Measurements from ENCODE around the gene KBTBD12. TPM values are rescaled to one million over a fixed set of nuclear protein-coding genes. Genes with fewer than 3 reads are reported as not detected.

KBTBD12 gene
- total RNA-seq, 1 donor = under 0.01 TPM

- peak overlapping the region; percentile 59 for H3K4me3 ChIP-seq (ENCODE audit: low read depth, low read length)
These were observed 448 bp upstream of the KBTBD12 start for GRCh38 chr3:127914584-127914983.

GRCh38 chr3:127915937-127916493 is 983 bp downstream of the KBTBD12 start:
- TF ChIP-seq, protein P1, sequence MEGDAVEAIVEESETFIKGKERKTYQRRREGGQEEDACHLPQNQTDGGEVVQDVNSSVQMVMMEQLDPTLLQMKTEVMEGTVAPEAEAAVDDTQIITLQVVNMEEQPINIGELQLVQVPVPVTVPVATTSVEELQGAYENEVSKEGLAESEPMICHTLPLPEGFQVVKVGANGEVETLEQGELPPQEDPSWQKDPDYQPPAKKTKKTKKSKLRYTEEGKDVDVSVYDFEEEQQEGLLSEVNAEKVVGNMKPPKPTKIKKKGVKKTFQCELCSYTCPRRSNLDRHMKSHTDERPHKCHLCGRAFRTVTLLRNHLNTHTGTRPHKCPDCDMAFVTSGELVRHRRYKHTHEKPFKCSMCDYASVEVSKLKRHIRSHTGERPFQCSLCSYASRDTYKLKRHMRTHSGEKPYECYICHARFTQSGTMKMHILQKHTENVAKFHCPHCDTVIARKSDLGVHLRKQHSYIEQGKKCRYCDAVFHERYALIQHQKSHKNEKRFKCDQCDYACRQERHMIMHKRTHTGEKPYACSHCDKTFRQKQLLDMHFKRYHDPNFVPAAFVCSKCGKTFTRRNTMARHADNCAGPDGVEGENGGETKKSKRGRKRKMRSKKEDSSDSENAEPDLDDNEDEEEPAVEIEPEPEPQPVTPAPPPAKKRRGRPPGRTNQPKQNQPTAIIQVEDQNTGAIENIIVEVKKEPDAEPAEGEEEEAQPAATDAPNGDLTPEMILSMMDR (IDR thresholded peaks at IDR 0.05; ENCODE audit: insufficient read depth, low read length) = no peak
- DNase-seq (ENCODE audit: low read depth) = no peak
- no peak overlapping the region for H3K4me3 ChIP-seq (ENCODE audit: low read depth, low read length)

More at GRCh38 chr3:127914584-127914983, 448 bp upstream of the KBTBD12 start:
- peak; percentile 6 for DNase-seq (ENCODE audit: low read depth)
- TF ChIP-seq, protein P1 (IDR thresholded peaks at IDR 0.05; ENCODE audit: insufficient read depth, low read length) = no peak

DNA sequence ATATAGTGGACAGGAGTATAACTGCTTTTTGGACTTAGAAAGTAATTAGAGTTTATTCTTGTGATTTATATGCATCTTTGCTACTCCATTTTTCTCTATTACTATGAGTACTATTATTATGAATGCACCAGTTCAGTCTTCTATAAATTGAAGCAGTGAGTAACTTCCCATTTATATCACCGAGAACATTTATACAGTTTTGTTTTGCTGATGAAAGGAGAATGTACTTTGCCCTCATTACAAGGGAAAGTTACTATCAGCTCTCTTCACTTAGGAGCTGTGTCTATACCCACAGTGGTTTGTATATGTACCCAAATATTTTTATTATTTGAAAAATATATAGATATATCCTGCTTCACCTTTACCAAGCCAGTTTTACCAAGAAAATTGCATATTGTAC is 5.7 kb downstream of the KBTBD12 start:
- no peak for DNase-seq (ENCODE audit: low read depth)
- no peak overlapping the region for H3K4me3 ChIP-seq (ENCODE audit: low read depth, low read length)
- TF ChIP-seq, protein P1 (IDR thresholded peaks at IDR 0.05; ENCODE audit: insufficient read depth, low read length) = no peak

DNA sequence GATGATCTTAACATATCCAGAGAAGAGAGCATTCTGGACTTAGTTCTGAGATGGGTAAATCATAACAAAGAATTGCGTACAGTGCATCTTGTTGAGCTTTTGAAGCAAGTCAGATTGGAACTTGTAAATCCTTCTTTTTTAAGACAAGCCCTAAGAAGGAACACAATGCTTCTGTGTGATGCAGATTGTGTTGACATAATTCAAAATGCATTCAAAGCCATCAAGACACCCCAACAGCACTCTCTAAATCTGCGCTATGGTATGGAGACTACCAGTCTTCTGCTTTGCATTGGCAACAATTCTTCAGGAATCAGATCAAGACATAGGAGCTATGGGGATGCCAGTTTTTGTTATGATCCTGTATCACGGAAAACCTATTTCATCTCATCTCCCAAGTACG is 8.6 kb downstream of the KBTBD12 start:
- H3K4me3 ChIP-seq (ENCODE audit: low read depth, low read length) = no peak overlapping the region
- TF ChIP-seq, protein P1 (IDR thresholded peaks at IDR 0.05; ENCODE audit: insufficient read depth, low read length) = no peak
- no peak for DNase-seq (ENCODE audit: low read depth)

DNA sequence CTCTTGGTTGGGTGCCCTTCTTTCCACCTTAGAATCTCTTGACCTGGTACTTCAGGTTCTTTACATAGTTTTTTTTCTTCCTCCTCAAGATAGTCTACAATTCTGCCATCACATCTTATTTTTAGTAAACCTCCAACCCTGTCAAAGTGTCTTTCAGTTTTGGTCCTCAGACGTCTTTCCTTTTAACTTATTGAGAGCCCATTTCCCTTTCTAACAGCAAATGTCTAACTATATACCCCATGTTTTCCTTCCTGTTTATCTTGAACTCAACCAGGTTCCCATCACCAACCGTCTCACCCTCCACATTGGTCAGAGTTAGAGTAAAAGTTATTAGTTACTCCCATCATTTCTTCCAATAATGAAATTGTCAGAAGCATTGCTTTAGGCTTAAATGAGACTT is 10.4 kb downstream of the KBTBD12 start:
- TF ChIP-seq, protein P1 (IDR thresholded peaks at IDR 0.05; ENCODE audit: insufficient read depth, low read length) = no peak

DNA sequence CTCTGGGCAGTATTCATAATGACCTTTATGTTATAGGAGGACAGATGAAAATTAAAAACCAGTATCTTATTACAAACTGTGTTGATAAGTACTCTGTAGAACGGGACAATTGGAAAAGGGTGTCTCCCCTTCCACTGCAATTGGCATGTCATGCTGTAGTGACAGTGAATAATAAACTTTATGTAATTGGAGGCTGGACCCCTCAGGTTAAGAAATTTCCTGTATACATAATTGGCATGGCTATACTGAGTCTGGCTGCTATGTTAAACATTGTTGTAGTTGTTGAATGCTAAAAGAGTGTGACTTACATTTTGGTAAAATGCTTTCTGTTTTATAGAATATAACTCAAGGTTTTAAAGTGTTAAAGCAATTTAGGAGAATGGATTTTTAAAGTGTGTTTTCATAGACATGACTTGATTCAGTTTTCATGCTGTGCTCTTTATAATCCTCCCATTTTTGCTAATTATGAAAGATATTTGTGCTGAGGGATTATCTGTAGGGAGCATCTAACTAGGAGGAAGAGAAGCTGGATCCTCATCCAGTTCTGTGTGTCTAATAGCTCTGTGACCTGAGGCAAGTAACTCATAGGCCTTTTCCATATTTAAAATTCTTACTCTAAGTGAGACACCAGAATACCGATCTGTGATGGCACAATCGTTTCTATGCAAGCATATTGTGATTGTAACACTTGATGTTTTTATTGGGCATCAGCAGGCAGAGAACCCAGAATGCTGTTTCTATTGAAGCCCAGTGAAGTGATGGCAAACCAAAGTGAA is 13.0 kb downstream of the KBTBD12 start:
- H3K4me3 ChIP-seq (ENCODE audit: low read depth, low read length) = no peak overlapping the region
- TF ChIP-seq, protein P1 (IDR thresholded peaks at IDR 0.05; ENCODE audit: insufficient read depth, low read length) = no peak
- DNase-seq (ENCODE audit: low read depth) = no peak

More for the DNA sequence above, 10.4 kb downstream of the KBTBD12 start:
- DNase-seq (ENCODE audit: low read depth) = no peak
- no peak overlapping the region for H3K4me3 ChIP-seq (ENCODE audit: low read depth, low read length)
